Activated CD4-positive, alpha-beta T cell treated with anti-CD3 and anti-CD28 coated beads, Interleukin-2, amount 50 U/mL, for 1 hour (primary cell): ENCODE measurements around the gene ISG20L2.

Source experiments
- DNase-seq: peaks from one replicate; pipeline ENCODE4 v3.0.0-alpha.2; 2020

Gene ISG20L2

GRCh38 chr1:156682166-156682890 is 46.2 kb downstream of the ISG20L2 start:
- no peak for DNase-seq

GRCh38 chr1:156681196-156681960 is 47.2 kb downstream of the ISG20L2 start:
- no peak for DNase-seq

- no peak for DNase-seq
Measured at GRCh38 chr1:156680056-156680455, 48.5 kb downstream of the ISG20L2 start.

DNA sequence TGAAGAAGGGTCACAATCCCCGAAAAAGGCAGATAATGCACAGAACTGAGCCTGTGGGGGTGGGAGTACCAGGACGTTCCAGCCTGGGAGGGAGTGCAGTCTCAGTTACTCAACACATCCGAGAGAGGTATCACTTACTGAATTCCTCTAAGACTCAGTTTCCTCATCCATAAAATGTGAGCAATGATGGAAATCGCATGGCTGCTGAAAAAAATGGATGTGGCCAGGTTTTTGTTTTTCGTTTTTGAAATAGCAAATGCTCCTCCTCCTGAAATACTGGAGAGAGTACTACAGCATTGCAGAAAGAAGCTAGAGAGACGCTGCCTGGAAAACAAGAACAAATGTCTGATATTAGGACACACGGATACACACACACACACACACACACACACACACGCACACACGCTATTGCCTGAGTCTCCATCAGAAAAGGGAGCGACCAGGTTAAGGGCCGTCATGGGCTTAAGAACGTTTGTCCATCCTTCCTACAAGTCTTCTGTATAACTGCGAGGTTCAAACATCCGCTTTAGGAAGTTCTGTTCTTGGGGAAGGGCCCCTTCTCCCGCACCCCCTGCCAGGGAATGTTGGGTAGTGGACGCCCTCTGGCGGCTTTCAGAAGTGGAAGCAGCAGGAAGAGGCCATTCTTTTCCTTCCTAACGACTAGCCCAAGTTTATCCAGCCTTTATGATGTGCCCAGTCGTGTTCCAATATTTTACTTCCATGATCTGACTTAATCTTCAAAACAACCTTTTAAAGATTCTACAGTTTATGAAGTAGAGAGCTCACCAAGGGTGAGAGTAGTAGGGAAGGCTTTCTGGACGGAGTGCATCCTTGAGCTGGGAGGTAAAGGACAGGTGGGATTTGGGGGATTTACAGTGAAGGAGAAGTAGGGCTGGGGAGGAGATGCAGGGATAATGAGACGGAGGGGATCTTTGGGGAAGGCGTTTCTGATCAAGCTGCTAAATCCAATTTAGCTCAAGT is 50.7 kb downstream of the ISG20L2 start:
- no peak for DNase-seq

- no peak for DNase-seq
Measured at GRCh38 chr1:156676820-156677615, 51.5 kb downstream of the ISG20L2 start, which contains the start of gene NES. Gene NES, minus strand, starts transcription at chr1:156677407. Its CDS starts 143 bp downstream, at chr1:156677264.

GRCh38 chr1:156676114-156676819 is 52.3 kb downstream of the ISG20L2 start:
- no peak for DNase-seq

DNA sequence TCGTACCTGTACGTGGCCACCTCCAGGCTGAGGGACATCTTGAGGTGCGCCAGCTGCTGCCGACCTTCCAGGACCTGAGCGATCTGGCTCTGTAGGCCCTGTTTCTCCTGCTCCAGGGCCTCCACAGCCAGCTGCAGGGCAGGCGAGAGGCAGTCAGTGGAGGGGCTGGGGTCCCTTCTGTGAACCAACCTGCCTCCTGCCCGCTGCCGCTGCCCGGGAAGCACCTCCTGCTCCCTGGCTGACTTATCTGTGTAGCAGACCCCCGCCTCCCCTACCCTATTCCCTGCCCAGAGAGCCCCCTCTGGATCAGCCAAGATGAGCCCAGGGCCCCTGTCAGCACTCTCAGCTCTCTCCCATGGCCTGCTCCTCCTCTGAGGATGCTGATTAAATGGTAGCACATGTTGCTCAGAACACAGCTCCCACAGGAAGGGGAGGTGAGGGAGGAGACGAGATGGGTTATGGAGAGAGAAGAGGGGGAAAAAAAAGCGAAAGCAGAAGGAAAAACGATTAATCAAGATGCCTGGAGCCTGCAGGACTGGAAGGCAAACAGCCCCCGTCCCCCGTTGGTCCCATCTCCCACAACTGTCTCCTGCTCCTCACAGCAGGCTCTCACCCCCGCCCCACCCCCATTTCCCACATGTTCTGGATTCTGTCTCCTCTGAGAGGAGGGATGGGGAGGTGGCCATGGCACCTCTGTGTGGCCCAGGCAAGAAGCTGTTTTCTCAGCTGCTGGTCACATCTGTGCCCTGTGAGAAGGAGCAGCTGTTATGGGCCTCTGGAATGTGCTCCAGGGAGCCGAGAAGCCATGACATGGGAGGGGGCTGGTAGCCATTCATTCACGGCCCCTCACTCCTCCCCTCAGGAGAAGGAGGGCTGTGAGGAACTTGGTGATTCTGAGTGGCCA is 53.1 kb downstream of the ISG20L2 start:
- DNase-seq: no peak

DNA sequence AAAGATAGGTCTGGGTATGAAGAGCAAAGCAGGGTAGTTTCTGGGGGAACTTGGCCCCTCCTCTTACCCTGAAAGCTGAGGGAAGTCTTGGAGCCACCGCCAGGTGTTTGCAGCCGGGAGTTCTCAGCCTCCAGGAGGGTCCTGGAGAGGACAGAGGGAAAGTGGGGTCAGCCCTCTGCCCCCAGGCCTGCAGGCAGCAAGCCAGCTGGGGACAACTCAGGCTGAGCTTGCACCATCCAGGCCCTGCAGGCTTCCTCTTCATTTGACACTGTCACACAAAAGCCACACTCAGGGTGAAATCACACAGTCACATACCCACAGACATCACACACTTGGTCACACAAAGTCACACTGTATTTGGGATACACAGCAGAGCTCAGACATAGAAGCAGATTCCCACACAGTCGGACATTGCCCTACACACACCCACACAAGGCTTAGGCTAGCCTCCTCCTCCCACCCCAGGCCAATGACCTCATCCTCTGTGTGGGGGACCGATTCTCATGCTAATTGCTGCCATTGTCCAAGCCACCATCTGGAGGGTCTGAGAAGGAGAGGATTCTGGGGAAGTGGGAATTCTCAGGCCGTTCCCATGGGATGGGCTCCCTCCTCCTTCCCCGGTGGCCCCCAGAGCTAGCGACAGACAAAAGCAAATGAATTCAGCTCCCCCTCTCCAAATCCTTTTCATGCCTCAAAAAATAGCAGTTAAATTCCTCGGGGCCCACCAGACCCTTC is 55.0 kb downstream of the ISG20L2 start:
- DNase-seq: no peak
